HUES64 (cell line): ENCODE results near the gene DPY19L1.
"Not testable (repeated sequence)": the region's sequence is repeated elsewhere in the genome, so short reads cannot be mapped to it uniquely, and the experiment has no call there.

Source experiments
- H3K27ac ChIP-seq: 2 replicates; pipeline ENCODE4 v1.7.0; 2013; ENCODE audit warnings: low read depth, low read length, inconsistent platforms
- H3K27me3 ChIP-seq: 2 replicates; pipeline ENCODE4 v1.6.1; 2013; ENCODE audit warnings: mild to moderate bottlenecking, low read length; ENCODE audit not compliant: insufficient read depth
- H3K36me3 ChIP-seq: 2 replicates; pipeline ENCODE4 v1.6.1; 2013; ENCODE audit warnings: mild to moderate bottlenecking, low read length; ENCODE audit not compliant: insufficient read depth
- H3K4me1 ChIP-seq: 2 replicates; pipeline ENCODE4 v1.6.1; 2013; ENCODE audit warnings: mild to moderate bottlenecking, low read length, moderate library complexity; ENCODE audit not compliant: insufficient read depth
- H3K4me3 ChIP-seq: 2 replicates; pipeline ENCODE4 v1.5.1; 2013; ENCODE audit warnings: mild to moderate bottlenecking, low read length, moderate library complexity
- H3K9ac ChIP-seq: 2 replicates; pipeline ENCODE4 v1.6.1; 2013; ENCODE audit warnings: mild to moderate bottlenecking, low read depth, low read length
- H3K9me3 ChIP-seq: 2 replicates; pipeline ENCODE4 v1.6.1; 2013; ENCODE audit warnings: low read depth, low read length; ENCODE audit not compliant: insufficient read depth
- WGBS: fragments of 150-250, 120-280 bp; methylation state at CpG from one replicate; pipeline ENCODE4 v1.1.7; 2013; ENCODE audit warnings: missing lambda C conversion rate; 5-methylcytosine and 5-hydroxymethylcytosine counted together

Gene DPY19L1

GRCh38 chr7:34945894-34946477 is 91.3 kb downstream of the DPY19L1 start:
- H3K4me1 ChIP-seq, H3K27ac ChIP-seq, H3K36me3 ChIP-seq, H3K27me3 ChIP-seq, H3K9ac ChIP-seq, H3K4me3 ChIP-seq, H3K9me3 ChIP-seq: not testable (repeated sequence)
- 90% methylated on average over 6 of the region's 7 CpGs for WGBS

- H3K4me3 ChIP-seq, result no peak overlapping the region
- H3K9me3 ChIP-seq, result no peaks in the 10 kb centered on the region
- peaks cover 19% of the 10 kb centered on the region for H3K4me1 ChIP-seq
- H3K9ac ChIP-seq, result no peak overlapping the region
- no peaks in the 10 kb centered on the region for H3K27me3 ChIP-seq
- H3K27ac ChIP-seq, result no peak overlapping the region
- 74% methylated on average over 6 of the region's 6 CpGs for WGBS
- peaks cover 10% of the 10 kb centered on the region; the same call in 1 of the 2 replicates for H3K36me3 ChIP-seq
Observed at GRCh38 chr7:34939175-34939574, 98.1 kb downstream of the DPY19L1 start.

DNA sequence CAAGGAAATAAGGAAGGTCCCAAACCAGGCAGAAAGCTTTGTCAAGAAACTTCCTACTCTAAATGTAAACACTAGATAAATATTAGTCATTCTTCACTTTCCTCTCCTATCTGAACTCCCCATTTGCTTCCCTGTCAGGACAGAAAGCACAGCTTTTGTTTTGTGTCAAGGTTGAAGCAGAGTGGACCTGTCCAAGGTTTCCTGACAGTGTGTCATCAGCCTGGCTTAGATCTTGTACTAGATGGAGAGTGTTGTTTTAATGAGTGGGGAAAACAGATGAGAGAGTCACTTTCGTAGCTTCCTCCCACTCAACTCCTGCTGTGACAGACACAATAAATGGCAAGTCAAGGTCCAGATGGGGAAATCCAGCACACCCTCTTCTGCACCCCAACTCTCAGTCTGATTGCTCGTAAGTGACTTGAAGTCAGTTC is 101.5 kb downstream of the DPY19L1 start:
- not testable (repeated sequence) for H3K27ac ChIP-seq, H3K9me3 ChIP-seq, H3K9ac ChIP-seq, H3K4me3 ChIP-seq, H3K27me3 ChIP-seq
- Histone ChIP-seq H3K36me3 (peaks cover 13% of the 10 kb centered on the region; the same call in 1 of the 2 replicates), H3K4me1 (peaks cover 20% of the 10 kb centered on the region)
- 90% methylated on average over 2 of the region's 2 CpGs for WGBS

GRCh38 chr7:34931739-34932138 is 105.5 kb downstream of the DPY19L1 start:
- H3K36me3 ChIP-seq, result peaks cover 6% of the 10 kb centered on the region; the same call in 1 of the 2 replicates

DNA sequence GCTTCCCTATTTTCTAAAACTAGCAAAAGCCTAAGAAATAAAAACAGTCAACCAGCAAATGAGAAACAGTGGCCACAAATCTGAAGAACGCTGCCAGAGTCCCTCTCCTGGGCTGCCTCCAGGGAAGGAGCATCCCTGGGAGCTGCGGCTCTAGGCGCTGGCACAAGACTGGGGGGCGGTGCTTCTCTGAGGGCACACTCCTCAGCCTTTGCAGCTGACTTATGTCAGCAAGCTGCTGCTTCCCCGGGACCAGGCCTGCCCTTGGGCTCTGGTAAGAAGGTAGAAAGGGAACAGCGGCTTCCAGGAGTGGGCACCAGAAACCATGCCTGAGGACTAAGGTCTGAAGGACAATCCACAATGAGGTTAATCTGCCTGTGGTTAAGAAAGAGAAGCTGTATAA is 107.5 kb downstream of the DPY19L1 start:
- not testable (repeated sequence) for H3K36me3 ChIP-seq, H3K9me3 ChIP-seq, H3K27ac ChIP-seq, H3K27me3 ChIP-seq, H3K9ac ChIP-seq, H3K4me1 ChIP-seq, H3K4me3 ChIP-seq
- WGBS, result 90% methylated on average over 6 of the region's 6 CpGs

More at GRCh38 chr7:34931739-34932138, 105.5 kb downstream of the DPY19L1 start:
- H3K9me3 ChIP-seq, result no peaks in the 10 kb centered on the region
- no peak overlapping the region for H3K4me3 ChIP-seq
- WGBS, result 91% methylated on average over 1 of the region's 1 CpG
- no peak overlapping the region for H3K9ac ChIP-seq
- H3K4me1 ChIP-seq, result 0 out of 2 replicates have a peak, but pooled peaks cover 5% of the 10 kb centered on the region
- no peak overlapping the region for H3K27ac ChIP-seq
- H3K27me3 ChIP-seq, result no peaks in the 10 kb centered on the region

- WGBS, result 75% methylated on average over 1 of the region's 1 CpG
Observed at GRCh38 chr7:34928560-34928959, 108.7 kb downstream of the DPY19L1 start.

GRCh38 chr7:34928052-34928451 is 109.2 kb downstream of the DPY19L1 start:
- H3K4me3 ChIP-seq, result no peak overlapping the region
- peaks cover 2% of the 10 kb centered on the region; the same call in 1 of the 2 replicates for H3K36me3 ChIP-seq
- H3K9me3 ChIP-seq, result no peaks in the 10 kb centered on the region
- 0 out of 2 replicates have a peak, but pooled peaks cover 5% of the 10 kb centered on the region for H3K4me1 ChIP-seq
- WGBS, result 22% methylated on average over 5 of the region's 5 CpGs
- H3K9ac ChIP-seq, result no peak overlapping the region
- no peak overlapping the region for H3K27ac ChIP-seq
- H3K27me3 ChIP-seq, result no peaks in the 10 kb centered on the region

More at GRCh38 chr7:34928560-34928959, 108.7 kb downstream of the DPY19L1 start:
- H3K4me1 ChIP-seq, result 0 out of 2 replicates have a peak, but pooled peaks cover 5% of the 10 kb centered on the region
- peaks cover 5% of the 10 kb centered on the region; the same call in 1 of the 2 replicates for H3K36me3 ChIP-seq
- H3K27ac ChIP-seq, result no peak overlapping the region
- no peaks in the 10 kb centered on the region for H3K27me3 ChIP-seq
- H3K9me3 ChIP-seq, result no peaks in the 10 kb centered on the region
- no peak overlapping the region for H3K9ac ChIP-seq
- H3K4me3 ChIP-seq, result no peak overlapping the region

- H3K36me3 ChIP-seq, H3K27ac ChIP-seq, H3K9me3 ChIP-seq, H3K4me3 ChIP-seq, H3K9ac ChIP-seq, H3K27me3 ChIP-seq, H3K4me1 ChIP-seq: not testable (repeated sequence)
- 92% methylated on average over 4 of the region's 4 CpGs for WGBS
Observed at GRCh38 chr7:34920470-34920869, 116.8 kb downstream of the DPY19L1 start.

DNA sequence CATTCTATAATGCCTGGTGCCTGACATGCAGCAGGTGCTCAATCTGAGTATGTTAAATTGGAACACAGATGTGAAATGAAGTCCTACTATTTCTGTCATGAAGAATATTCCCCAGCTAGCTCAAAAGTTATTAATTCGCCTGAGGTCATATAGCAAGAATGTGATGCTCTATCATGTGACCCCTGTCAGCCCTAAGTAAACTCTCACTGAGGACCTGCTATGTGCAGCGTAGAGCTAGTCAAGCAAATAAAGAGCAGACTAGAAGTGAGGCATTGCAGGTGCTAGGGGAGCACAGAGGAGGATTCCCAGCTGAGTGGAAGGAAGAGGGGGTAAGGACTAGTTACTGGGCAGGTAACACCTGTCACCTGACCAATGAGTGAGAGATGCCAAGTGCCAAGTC is 118.2 kb downstream of the DPY19L1 start:
- H3K9ac ChIP-seq, H3K4me3 ChIP-seq, H3K4me1 ChIP-seq, H3K27me3 ChIP-seq, H3K27ac ChIP-seq, H3K36me3 ChIP-seq, H3K9me3 ChIP-seq: not testable (repeated sequence)
- 98% methylated on average over 2 of the region's 2 CpGs for WGBS

DNA sequence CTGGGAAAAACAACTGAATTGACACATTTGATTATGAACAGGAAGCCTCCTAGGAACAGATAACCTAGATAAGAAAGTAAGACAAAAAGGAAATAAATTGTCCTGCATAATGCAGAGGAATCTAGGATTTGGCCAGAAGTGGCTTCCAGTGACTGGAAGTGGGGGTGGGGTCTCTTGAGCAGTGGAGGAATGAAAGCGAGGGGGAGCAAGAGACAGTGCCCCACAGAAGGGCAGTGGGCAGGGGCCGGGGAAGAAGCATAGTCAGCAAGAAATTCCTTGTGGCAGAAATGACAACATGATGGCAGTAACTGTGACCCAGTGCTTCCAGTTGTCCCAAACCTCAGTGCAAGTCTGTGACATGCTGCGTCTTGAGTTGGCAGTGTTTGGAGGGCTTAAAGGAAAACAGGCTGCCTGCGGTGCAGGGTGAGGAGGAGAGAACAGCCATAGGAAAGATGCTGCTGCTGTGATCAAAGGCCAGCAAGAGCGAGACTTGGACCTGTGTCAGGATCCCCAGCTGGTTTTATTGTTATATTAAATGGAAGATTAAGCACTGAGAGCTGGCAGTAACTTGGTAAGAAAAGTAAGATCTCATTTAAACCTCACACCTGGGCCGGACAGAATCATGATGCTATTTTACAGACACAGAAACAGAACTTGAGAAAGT is 119.0 kb downstream of the DPY19L1 start:
- H3K36me3 ChIP-seq, H3K27me3 ChIP-seq, H3K4me1 ChIP-seq, H3K9ac ChIP-seq, H3K27ac ChIP-seq, H3K9me3 ChIP-seq, H3K4me3 ChIP-seq: not testable (repeated sequence)
- WGBS, result 66% methylated on average over 4 of the region's 6 CpGs

DNA sequence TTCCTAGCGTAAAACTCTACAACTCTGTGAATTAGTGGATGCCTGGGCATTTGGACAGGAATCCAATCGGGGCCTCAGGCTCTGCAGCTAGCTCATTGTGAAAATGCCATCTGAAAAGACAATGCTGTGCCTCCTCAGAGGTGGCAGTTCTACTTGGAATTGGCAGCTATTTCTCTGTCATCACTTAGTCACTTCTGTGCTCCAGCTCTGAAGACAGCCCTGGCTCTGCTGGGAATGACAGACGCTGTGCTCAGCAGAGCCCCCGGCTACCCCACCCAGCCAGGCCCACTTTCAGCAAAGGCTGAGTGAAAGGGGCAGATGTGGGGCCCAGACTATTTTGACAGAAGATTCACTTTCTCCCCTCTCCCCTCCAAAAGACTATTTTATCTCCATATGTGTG is 119.8 kb downstream of the DPY19L1 start:
- H3K27me3 ChIP-seq, H3K36me3 ChIP-seq, H3K4me3 ChIP-seq, H3K9ac ChIP-seq, H3K27ac ChIP-seq, H3K9me3 ChIP-seq, H3K4me1 ChIP-seq: not testable (repeated sequence)
- WGBS, result 82% methylated on average over 3 of the region's 4 CpGs
